Globus pallidus (tissue), 1 donor: ENCODE data around the gene FCGR3A.
A peak's percentile ranks its signal among the peaks of the same experiment; 100 is the strongest.
"Not testable (repeated sequence)": the region's sequence is repeated elsewhere in the genome, so short reads cannot be mapped to it uniquely, and the experiment has no call there.

ENCODE experiments used
- DNase-seq: peaks from one replicate; pipeline ENCODE4 v3.0.0-alpha.2; 2015; ENCODE audit warnings: low spot score

Gene FCGR3A

DNA sequence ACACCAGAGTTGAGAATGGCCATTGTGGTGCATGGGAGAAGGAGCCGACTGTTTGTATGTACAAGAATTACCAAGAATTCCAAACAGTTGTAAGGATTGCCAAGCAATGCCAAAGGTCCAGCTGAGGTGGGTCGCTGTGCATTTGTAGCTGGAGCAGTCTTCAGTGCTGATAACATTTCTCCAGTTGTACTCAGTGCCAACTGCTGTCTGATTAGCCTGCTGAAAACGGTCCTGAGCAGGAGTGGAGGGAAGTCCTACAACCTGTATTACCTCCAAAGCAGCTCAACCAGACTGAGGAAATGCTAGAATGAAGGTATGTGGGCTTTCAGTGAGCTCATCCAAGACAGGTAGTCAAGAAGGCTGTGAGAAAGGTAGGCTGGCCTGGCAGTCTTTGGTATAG lies 6.5 kb upstream of the FCGR3A start:
- not testable (repeated sequence) for DNase-seq

DNA sequence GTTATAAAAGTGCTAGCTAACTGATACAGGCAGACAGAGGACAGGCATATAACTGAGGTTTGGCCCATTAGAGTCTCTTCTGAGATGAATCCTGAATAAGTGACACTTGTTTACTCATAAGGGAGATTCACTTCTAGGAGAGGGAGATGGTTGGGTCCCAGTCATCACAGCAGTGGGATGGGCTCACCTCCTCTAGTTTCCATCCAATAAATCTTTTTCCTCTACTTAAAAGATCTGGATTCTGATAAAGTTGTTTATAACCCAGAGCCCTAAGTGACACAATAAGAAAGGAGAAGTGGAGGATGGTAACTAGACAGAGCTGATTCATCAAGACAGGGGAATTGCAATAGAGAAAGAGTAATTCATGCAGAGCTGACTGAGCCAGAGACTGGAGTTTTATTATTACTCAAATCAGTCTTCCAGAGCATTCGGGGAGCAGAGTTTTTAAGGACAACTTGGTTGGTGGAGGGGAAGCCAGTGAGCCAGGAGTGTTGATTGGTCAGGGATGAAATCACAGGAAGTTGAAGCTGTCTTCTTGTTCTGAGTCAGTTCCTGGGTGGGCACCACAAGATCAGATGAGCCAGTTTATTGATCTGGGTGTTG lies 5.3 kb upstream of the FCGR3A start:
- DNase-seq = not testable (repeated sequence)

DNA sequence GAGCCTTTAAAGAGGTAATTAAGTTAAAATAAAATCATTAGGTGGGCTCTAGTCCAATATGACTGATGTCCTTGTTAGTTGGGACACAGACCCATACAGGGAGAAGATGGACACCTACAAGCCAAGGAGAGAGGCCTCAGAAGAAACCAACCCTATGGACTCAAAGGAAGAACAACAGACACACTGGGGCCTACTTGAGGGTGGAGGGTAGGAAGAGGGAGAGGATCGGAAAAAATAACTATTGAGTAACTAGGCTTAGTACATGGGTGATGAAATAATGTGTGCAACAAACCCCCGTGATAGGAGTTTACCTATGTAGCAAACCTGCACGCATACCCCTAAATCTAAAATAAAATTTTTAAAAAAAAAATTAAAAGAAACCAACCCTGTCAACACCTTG lies 4.7 kb upstream of the FCGR3A start:
- DNase-seq = not testable (repeated sequence)

DNA sequence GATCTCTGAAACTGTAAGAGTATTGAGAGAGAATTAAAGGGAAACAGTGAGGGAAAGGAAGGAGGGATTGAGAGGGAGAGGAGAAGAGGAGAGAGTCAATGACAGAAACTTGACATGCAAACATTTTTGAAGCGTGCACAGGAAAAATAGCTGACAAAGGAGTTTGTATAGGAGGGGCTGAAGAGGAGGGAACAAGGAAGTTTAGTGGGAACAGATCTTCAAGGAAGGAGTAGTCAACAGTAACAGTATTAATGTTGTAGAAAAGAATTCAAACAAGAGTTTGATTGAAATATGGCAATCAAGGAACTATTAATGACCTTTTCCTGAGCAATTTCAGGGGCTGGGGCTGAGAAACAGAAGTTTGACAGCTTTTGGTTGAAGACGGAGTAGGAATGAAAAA lies 4.0 kb upstream of the FCGR3A start:
- DNase-seq = not testable (repeated sequence)

DNA sequence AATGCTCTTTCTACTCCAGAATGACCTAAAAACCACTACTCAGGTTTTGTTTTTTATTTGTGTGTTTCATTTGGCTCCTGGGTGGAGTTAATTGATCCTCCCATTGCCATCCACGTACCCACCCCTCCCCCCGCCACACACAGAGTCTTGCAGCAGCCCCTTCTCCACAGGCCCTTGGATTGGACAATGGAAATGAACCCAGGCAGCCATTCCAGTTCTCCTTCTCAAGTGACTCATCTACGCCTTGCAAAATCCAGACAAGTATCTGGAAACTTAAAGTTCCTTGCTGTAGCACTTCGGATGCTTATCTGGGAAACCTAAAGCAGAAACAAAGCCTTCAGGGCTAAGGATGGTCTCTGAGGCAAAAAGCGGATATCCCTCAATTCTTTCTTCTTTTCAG lies 1.3 kb upstream of the FCGR3A start:
- DNase-seq = not testable (repeated sequence)

DNA sequence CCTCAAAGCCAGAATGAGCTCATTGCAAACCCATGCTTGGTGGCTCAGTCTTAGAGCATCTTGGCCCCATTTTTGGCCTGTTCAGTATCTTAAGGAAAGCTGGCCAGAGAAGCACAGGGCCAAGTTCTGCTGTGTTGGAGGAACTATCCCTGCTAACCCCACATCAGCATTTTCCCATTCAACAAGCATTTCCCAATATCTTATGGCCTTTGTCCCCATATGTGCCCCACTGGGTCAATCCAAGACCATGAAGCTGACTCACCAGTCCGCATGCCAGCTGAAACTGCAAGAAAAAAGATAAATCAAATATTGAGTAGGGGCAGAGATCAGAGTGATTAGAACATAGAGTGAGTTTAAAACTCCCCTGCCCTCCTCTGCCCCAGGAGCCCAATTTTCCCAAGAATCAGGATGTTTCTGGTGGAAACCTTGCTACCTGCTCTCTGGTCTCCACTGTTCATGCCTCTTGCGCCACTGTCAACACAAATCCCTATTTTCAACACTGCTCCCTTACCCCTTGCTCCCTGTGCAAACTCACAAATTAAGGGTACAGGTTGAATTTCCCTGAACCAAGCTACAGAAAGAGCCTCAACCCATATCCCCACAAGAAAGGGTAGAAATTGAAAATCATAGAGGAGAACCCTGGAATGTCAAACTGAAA lies 740 bp downstream of the FCGR3A start:
- not testable (repeated sequence) for DNase-seq

DNA sequence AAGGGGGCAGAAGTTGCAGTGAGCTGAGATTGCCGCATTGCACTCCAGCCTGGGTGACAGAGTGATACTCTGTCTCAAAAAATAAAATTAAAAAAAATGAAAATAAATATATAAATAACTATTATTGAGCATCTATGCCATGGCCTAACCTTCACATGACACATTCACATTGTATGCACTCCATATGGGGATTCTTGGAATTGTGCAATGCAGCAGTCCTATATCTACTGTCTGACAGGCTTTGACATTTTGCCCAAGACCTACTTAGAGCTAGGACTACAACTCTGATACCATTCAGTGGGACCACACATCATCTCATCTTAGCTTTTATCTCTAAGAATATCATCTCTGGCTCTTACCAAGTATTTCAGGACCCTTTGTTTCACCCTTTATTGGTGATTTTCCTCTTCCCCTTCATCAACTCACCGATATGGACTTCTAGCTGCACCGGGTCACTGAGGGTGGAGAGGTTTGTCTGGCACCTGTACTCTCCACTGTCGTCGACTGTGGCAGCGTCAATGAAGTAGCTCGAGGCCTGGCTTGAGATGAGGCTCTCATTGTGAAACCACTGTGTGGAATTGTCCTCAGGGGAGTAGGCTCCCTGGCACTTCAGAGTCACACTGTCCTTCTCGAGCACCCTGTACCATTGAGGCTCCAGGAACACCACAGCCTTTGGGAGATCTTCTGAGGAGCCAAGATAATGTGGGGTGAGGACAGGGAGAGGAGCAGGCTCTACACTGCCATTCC lies 1.4 kb downstream of the FCGR3A start:
- not testable (repeated sequence) for DNase-seq

DNA sequence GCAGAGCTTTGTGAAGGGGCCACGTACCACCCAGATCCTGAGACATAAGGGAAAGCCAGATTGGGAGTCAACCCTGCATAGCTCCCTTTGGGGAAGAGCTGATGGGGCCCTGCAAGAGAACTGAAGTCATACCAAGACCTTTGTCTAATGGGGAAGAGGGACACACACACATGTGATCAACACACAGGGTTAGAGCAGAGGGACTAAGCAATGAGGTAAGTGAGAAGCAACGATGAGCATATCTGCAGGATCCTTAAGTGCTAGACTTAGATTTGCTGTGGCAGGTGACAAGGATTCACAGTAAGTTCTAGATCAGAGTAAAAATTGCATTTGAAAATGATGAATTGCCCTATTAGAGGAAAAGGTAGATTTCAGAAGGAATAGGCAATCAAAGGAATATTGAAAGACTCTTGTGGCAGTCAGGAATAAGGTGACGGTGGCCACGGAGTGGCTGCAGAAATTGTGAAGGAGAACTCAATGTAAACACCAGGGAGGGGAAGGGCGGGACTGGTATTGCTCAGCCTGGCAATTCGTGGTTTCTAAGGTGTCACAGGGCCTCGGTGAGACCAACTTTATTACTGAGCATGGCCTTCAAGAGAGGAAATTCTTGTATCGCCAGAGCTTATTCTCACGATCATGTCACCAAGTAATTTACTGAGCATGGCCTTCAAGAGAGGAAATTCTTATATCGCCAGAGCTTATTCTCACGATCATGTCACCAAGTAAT lies 4.5 kb downstream of the FCGR3A start:
- not testable (repeated sequence) for DNase-seq

DNA sequence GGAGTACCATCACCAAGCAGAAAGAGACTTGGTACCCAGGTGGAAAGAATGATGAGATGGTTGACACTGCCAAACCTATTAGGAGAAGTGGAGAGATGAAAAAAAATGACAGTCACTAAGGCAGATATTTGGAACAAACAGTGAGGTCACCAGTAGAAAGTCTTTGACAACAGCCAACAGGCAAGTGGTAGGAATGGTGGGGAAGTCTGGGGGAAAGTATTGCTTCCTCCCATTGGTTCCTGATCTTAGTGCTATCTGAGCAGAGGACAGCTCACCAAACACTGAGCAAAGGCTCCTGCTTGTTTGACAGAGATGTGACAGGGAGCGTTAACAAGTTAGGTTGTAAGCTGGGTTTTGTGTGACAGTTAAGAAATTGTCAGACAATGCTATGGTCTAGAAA lies 6.5 kb downstream of the FCGR3A start:
- DNase-seq = not testable (repeated sequence)

DNA sequence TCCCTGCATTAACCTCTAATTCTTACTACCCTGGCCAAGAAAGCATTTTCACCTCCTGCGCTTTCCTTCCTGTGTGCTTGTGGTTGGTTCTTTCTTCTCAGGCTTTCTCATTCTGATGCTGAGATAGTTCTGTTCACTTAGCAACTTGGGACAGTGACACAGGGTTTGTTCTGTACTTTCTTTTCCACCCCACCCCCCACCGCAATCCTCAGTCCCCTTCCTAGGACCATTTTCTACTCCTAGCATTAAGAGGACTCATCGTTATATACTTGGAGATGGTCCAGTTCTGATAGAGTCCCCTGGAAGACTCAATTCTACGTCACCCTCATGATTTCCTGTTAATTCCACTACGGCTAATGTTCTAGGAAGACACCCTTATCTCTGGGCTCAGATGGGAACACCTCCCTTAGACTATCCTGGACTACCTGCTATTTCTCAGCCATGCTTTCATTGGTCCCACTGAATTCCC lies 7.5 kb downstream of the FCGR3A start:
- DNase-seq = not testable (repeated sequence)

DNA sequence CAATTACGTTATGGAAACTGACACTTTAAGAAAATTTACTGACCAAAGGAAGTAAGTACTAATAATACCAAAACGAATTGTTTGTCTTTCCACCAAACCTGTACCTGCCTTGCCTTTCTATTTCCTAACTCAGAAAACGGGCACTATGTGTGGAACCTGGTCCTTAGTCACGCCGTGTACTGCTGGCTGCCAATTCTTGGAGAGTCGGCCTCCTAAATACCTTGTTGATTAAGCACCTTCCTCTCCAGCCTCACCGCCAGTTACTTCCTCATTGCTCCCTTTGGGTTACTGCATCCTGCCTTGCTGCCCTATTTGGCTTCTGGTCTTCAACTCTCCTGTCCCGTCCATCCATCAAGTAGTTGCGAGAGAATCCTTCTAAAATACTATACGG lies 9.1 kb downstream of the FCGR3A start:
- DNase-seq = not testable (repeated sequence)

DNA sequence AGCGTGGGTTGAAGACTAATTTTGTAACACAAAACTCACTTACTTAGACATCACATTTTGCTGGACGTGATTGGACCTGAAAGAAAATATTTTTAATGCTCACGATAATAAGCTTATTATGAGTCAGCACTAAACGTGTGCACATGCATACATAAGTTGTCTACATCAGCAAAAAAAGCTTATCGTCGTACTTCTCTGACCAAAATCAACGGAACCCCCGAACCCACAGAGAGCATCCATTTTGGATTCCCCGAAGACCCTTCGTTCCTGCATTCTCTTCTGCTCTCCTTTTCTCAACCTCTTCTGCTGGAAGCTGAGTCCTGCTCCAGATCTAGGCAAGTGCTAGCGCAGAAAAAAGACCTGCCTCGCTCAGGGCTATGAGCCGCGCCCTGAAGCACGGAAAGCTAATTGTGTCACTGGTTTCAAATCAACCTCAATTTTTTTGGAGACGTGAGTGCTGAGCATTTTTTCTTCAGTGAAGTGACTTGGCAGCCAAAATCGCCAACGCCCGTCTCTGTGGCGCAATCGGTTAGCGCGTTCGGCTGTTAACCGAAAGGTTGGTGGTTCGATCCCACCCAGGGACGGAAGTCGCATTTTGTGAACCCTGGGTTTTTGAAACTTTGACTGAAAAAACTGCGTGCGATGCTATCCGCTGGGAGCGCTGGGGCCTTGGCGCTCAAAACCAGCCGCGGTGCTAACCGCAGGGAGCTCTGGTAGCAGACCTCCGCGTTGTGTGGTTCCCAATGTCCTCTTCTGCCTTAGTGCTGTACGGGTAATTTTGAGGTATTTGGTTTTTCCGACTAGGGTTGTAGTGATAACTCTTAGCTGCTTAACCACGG lies 9.7 kb downstream of the FCGR3A start:
- DNase-seq = peak; percentile 57

DNA sequence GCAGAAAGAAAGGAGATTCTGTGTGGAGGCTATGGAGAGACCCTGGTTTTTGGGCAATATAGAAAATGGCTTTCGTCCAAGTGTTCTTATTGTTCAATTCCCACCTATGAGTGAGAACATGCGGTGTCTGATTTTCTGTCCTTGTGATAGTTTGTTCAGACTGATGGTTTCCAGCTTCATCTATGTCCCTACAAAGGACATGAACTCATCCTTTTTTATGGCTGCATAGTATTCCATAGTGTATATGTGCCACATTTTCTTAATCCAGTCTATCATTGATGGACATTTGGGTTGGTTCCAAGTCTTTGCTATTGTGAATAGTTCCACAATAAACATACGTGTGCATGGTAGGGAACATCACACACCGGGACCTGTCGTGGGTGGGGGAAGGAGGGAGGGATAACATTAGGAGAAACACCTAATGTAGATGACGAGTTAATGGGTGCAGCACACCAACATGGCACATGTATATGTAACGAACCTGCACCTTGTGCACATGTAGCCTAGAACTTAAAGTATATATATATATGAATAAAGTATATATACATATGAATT lies 10.6 kb downstream of the FCGR3A start:
- not testable (repeated sequence) for DNase-seq

DNA sequence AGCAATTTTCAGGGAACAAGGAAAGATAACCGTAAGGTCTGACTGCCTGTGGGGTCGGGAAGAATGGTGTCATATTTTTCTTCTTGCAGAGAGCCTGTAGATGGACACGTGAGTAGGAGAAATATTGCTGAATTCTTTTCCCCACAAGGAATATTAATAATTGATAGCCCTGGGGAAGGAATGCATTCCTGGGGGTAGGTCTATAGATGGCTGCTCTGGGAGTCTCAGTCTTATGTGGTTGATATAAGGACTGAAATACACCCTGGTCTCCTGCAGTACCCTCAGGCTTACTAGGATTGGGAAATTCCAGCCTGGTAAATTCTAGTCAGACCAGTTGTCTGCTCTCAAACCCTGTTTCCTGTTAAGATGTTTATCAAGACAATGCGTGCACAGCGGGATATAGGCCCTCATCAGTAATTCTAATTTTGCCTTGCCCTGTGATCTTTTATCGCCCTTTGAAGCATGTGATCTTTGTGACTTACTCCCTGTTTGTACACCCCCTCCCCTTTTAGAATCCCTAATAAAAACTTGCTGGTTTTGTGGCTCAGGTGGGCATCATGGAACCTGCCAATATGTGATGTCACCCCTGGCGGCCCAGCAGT lies 12.4 kb downstream of the FCGR3A start:
- DNase-seq = not testable (repeated sequence)

DNA sequence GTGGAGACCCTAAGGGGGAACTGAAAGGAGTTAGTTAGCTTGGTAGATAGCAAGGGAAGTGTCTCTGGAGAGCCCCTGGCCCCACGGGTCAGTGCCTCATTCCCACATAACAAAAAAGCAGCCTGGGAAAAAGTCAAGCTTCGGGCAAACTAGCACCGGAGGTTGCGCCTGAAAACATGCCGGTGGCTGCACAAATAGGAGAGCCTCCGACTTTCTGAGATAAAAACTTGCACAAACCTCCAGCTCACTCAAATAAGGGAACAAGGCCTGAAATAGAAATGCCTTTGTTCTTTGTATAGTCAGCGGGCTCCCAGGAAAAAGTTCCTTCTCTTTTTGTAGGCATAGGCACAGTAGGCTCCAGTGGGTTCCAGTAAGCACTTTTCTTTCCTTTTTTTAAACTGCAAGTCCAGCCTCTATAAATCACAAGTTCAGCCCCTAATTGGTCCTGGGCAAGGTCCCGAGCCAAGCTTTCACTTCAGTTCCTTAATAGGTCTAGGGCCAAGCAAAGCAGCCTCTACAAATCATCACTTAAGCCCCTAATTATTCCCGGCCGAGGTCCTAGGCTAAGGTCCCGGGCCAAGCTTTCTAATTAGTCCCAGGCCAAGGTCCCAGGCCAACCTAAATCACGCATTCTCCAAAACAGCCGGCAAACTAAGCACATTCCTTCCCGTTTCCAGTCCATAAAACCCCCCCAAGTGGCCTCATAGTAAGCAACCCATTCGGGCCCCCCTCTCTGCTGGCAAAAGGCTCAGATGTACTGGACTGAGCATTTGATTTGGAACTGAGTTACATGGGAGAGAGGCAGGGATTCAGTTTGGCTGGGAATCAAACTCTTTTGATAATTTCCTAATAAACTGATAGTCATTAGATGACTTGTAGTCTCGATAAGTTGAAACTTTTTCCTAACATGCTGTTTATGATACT lies 16.7 kb downstream of the FCGR3A start:
- DNase-seq = peak; percentile 74

DNA sequence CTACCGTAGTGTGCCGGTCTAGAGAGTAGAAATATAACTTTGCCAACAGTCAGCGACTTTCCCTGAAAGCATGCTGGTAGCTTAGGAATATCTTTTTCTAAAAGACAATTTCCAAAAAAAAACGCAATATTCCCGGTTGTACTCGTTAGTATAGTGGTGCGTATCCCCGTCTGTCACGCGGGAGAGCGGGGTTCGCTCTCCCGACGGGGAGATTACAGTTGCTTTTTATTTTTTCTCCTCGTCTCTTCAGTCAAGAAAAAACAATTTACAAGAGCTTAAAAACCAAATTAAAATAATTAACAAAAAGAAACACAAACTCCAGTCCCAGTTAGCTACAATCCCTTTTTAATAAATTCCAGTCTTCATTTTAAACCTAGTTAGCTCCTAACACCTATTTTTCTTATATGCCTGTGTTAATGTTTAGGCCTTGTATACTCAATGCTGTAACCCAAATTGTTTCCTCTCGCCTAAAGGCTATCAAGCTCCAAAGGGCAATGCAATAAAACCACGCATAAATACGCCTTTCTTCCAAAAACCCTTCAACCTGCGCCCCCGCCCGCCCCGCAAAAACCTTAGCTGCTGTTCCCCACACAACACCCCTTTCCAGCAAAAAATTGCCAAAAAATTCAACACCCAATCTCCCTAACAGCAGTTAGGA lies 17.5 kb downstream of the FCGR3A start:
- DNase-seq = peak; percentile 39

DNA sequence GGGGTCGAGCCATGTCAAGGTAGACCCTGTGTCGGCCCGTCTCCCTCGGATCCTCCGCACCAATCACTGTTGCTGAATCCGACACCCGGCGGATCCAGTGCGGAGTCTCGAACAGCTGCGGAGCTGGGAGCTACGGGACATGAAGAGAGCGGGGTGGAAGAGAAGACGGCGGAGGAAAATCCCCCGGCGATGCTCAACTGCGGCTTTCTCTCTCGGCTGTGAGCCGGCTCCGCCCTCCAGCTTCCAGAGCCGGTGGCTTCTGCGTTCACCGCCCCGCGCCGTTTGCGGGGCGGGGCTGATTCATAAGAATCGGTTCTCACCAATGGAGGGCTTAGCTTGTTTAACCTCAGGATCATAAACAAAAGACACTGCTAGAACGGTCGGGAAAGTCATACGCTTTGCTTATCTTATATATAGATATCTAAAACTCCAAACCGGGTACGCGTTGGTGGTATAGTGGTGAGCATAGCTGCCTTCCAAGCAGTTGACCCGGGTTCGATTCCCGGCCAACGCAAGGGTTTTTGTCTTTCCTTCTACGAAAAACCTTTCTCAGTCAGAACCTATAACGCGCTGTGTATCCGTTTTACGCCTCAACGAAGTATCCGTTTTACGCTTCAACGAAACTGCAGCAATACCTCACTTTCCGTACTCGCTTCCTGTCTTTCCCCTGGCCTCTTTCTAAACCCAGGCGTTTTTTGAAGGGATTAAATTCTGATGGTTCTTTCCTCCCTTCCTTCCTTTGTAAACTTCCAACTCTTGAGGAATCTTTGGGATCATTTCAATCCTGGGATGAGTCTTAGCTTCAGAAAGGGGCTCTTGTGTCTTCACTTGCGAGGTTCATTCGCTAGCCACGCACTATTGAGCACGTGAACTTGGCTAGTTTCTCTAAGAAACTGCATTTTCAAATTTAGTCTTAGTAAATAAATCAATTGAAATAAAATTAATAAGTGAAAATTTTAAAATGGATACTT lies 18.7 kb downstream of the FCGR3A start:
- DNase-seq = peak; percentile 80

DNA sequence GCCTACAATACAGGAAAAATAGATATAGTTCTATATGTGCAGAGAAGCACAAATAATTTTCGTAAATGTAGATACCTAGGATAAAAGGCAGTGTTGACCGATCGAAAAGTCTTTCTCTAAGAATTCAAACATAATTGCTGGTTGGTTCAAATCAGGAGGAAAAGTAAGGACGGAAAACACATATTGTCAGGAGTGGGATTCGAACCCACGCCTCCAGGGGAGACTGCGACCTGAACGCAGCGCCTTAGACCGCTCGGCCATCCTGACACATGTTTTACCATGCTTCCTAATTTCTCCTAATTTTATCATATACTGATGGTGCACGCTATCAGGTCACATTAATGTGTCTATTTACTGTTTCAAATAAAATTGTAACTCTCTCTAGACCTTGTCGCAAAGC lies 19.5 kb downstream of the FCGR3A start:
- DNase-seq = peak; percentile 66
